HG02588 (cell line): Measurements from ENCODE around the gene MADCAM1.

Experiments
- ATAC-seq: cut with Tn5 transposase; IDR thresholded peaks from one replicate; pipeline ENCODE4 v1.9.1; 2021; ENCODE audit warnings: mild to moderate bottlenecking, moderate library complexity; ENCODE audit not compliant: unreplicated experiment

Gene MADCAM1

DNA sequence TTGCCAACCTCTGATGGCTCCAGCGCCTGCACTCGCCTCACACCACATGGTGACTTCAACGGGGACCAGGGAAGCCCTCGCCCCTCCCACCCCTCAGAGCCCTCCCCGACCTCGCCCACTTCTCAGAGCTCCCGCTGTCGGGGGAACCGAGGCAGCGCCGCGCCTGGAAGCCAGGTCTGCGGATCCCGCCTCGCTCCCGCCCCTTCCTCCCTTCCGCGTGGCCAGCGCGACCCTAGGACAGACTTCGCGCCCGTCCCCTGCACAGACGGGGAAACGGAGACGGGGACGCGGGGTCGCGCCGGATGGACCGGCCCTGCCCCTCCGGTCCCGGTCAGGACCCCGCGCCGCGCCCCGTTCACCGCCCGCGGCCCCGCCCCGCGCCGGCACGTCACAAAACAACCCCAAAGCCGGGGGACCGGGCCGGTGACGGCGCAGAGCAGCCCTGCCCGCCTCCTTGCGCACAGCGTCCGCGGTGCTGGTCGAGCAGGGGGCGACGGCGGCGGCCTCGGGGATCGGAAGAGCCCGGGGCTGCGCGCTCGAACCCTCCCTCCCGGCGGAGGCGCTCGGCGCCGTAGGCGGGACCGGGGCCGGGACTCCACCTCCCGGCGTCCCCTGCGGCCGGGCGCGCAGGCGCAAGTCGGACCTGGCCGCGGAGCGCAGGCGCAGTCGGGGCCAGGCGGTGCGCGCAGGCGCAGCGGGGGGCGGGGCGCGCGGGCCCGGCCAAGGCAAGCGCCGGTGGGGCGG, 34.9 kb downstream of the MADCAM1 start:
- ATAC-seq: peak; percentile 60

DNA sequence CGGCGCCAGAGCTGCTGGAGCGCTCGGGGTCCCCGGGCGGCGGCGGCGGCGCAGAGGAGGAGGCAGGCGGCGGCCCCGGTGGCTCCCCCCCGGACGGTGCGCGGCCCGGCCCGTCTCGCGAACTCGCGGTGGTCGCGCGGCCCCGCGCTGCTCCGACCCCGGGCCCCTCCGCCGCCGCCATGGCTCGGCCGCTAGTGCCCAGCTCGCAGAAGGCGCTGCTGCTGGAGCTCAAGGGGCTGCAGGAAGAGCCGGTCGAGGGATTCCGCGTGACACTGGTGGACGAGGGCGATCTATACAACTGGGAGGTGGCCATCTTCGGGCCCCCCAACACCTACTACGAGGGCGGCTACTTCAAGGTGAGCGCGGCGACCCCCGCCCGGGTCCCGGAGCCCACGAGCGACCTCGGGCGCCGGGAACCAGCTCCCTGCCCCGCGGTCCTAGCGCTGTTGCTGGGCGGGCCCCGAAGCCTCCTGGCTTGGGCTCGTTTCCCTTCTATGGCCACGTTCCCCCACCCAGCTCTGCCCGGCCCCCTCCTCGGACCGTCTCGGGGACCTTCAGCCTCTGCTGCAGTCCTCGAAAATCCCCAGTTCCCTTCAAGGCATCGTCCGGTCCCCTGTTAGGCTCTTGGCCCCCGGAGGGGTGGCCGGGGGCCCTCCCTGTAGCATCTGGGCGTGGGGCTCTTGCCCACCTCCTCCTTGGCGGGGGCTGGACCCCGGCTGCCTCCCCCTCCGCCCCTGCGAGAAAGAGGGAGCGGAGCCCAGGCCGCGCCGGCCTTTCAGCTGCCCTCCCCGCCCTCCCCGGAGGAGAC, 35.7 kb downstream of the MADCAM1 start, which contains the start of gene CDC34:
Gene CDC34 (plus strand): TSS at position 8 of the 808 bp plus-strand sequence. CDS start 172 bp downstream, at position 180.
- ATAC-seq: peak; percentile 7

DNA sequence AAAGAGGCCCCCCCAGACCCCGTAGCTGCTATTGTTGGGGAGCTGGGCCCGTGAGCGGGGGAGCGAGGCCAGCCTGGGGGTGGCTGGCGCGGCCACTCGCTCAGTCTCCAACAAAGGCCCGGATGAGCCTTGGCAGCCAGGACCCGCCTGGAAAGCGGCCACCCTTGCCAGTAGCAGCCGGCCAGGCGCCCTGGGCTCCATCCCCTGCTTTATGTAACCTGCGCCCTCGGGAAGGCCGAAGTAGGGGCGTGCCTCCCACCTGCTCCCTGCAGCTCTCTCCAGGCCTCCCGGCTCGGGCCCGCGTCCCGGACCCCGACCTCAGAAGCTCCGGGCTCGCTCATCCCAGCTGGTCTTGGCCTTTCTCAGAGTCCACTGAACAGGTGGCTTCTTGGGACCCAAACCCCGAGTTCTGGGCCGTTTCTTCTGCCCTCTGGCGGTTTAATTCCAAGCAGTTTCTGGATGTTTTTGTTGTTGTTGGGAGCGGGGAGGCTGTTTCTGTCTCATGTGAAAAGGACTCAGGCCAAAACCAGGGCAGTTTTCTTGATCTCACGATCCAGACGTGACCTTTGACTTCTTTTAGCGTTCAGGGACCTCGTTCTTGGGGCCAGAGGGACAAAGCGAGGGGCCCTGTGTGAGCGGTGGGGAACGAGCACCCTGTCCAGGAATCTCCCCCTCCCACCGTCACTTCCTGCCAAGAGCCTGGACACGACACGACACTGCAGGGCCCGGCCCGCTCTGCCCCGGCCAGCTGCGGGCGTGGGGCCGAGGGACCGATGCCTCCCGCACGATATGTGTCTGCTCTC, 36.5 kb downstream of the MADCAM1 start:
- ATAC-seq: peak; percentile 2

DNA sequence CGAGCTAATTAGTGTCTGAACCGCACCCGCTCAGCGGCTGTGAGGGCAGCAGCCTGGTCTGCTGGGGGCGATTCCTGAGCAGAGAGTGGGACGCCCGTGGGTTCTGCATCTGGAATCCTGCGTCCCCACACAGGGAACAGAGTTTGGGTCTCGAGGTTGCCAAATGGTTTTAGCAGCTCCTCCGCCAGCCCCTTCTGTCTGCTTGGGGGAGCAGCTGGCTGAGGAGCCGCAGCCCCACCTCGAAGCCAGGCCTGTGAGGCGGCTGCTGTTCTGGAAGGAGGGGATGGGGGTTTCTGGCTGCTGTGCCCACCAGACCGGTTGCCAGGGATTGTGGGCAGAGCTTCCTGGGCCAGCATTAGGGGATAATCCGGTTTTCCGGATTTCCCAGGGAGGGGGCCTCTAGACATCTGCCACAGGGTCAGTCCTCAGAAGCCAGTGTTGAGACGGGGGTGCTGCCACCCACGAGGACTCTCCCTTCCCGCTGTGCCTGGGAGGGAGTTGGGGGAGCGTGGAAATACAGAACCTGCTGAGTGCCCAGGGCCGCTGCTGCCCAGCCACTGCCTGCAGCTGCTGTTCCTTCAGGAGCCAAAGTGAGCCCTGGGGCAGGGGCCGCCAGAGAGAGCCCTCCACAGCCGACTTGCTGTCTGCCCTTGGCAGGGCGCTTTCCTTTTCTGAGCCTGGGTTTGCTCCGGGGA, 37.2 kb downstream of the MADCAM1 start:
- no peak for ATAC-seq

DNA sequence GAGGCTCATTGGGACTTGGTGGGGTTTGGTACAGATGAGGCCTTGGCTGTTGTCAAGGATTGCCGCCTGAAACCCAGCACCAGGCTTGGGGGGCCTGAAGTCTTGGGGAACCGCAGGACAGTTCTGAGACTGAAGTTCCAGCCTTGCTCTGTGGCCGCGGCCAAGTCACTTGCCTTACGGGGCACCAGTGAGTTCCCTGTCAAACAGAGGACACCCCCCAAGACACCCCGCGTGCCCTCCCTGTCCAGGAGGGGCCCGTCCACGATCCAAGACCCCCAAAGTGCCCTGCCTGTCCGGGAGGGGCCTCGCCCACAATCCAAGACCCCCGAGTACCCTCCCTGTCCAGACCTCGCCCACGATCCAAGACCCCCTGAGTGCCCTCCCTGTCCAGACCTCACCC, 37.8 kb downstream of the MADCAM1 start:
- no peak for ATAC-seq

DNA sequence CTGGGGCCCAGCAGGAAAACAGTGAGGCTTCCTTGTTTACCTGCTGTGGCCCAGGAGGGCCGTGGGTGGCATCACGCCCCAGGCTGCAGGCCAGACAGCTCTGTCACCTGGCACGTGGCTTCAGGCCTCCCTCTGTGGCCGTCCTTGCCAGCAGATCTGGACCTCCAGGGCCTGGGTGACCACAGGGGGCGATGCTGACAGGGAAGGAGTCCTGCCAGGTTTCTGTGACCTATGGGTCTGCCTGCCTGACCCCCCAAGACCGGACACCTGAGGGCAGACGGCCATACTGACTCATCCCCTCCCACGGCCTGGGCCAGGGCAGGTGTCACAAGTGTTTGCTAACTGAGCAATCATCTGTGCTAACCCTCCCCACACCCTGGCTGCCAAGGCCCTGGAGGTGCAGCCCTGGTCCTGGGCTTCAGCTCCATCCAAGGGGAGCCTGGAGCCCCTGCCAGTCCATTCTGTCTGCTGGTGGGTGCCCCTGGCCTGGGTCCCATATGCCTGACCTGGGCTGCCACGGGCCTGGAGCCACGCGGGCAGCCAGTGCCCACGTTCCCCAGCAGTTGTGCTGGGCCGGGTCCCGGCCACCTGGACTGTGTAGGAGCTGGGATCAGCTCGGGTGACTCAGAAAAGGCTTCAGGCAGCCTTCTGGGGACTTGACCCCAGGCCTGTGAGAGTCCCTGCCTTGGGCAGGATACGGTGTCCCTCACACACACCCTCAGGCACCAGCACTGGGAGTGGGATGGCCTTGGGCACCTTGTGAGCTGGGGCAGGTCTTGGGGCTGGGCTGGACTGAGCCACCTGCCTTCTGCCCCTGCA, 38.9 kb downstream of the MADCAM1 start:
- no peak for ATAC-seq

DNA sequence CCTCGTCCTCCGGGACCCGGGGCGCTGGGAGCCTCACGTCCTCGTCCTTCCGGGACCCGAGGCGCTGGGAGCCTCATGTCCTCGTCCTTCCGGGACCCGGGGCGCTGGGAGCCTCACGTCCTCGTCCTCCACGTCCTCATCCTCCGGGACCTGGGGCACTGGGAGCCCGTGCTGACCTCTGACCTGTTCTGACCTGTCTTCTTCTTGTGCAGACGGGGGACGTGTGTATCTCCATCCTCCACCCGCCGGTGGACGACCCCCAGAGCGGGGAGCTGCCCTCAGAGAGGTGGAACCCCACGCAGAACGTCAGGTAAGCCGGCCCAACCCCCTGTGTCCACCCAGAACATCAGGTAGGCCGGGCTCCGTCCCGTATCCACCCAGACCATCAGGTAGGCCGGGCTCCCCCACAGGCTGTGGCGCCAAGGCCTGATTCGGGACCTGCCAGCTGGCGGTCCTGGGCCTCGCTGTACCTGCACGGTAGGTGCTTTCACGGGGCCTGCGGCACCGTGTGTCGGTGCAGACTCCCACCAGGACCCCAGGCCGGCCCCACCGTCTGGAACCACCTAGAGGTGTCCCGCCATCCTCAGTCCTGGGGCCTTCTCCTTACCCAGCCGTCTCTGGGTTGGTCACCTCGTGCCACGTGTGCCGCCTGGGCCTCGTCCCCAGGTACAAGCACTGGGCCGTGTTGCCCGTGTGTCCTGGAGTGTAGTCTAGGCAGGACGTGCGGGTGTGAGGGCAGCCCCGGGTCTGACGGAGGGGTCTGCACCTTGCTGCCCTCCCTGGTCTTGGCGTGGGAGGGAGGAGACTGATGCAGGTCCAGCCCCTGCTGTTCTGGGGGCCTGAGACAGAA, 40.0 kb downstream of the MADCAM1 start:
- no peak for ATAC-seq

DNA sequence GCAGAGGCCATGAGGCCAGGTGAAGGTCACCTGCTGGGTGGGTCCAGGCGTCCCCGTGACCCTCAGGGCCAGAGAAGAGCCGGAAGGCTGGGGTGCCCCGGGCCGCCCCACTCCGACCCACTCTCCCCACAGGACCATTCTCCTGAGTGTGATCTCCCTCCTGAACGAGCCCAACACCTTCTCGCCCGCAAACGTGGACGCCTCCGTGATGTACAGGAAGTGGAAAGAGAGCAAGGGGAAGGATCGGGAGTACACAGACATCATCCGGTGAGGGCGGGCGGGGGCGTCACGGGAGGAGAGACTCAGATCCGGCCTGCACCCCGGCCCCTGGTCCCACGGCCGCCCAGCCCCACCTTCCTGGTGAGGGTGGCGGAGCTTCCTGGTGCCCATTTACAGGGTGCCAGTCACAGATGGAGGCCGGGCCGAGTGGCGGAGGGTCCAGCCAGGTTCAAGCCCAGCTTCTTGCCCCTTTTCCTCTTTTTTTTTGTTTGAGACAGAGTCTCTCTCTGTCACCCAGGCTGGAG, 40.7 kb downstream of the MADCAM1 start:
- no peak for ATAC-seq

DNA sequence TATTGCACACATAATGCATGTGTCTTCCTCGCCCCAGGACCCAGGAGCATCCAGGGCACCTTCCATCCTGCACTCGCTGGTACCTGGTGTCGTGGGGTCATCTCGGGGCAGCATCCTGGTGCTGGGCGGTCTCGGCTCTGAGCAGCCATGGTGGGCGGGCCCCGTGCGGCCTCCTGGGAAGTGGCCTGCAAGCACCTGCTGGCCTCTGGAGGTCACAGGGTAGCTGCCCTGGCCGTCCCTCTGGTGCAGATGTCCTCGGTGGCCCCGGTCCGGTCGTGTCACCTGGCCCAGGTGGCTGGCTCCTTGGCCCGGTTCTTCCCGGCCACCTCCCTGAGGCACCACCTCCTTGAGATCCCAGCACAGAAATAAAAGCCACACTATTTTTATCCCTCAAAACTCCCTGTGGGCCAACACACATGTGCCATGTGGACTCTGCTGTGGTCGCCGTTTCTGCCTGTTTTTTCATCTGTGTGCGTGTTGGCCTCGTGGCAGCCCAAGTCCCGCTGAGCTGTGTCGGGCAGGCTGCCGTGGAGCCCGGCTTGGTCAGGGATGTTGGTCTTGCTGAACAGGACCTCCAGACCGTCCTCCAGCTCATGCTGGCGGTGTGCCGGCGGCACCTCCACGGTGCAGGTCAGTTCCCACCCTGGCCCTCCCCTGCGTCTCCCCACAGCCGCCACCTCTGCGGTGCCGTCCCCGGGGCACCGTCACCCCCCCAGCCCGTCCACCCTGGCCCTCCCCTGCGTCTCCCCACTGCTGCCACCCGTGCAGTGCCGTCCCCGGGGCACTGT, 42.5 kb downstream of the MADCAM1 start:
- ATAC-seq: no peak

DNA sequence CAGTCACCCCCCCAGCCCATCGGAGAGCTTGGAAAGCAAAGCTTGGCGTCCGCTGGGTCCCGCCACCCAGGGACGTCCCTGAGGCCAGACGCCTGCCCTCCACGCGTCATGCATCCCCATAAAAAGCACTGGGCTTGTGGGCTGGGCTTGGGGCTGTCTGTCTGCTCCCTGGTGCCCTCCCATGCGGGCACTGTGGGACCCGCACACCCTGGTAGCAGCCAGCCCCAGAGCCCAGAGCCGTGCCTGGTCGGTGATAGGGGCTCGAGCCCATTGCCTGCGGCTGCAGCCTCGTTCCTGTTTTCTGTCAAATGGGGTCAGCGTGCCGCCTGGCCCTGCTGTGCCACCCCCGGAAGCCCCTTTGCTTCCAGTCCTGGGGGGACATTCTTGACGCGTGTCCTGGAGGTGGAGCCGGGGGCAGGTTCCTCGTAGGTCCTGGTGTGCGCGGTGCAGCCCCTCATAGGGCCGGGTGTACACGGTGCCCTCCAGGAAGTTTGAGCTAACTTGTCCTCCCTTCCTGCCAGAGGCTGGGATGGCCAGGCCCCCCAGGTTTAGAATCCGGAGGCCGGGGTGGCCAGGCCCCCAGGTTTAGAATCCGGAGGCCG, 43.2 kb downstream of the MADCAM1 start:
- ATAC-seq: no peak

DNA sequence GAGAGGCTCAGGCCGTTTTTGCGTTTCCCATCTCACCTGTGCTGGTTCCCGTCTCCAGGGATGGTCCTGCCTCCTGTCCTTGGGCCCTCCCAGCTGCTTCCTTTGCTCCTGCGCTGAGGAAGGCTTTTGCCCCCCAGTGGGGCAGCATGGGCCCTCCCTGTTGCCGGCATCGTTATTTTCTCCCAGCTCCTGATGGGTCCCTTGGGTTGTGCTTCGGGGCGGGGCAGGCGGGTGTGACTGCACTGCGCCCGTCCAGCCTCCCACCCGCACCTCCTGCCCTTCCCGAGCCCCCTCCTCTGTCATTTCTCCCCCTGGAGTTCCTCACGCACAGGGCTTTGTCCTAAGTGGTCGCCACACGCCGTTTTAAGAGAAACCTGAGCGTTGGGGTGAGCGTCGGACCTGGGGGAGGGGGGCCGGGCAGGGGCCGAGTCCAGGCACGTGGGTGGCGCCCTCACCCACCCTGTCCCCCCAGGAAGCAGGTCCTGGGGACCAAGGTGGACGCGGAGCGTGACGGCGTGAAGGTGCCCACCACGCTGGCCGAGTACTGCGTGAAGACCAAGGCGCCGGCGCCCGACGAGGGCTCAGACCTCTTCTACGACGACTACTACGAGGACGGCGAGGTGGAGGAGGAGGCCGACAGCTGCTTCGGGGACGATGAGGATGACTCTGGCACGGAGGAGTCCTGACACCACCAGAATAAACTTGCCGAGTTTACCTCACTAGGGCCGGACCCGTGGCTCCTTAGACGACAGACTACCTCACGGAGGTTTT, 44.8 kb downstream of the MADCAM1 start:
- no peak for ATAC-seq

DNA sequence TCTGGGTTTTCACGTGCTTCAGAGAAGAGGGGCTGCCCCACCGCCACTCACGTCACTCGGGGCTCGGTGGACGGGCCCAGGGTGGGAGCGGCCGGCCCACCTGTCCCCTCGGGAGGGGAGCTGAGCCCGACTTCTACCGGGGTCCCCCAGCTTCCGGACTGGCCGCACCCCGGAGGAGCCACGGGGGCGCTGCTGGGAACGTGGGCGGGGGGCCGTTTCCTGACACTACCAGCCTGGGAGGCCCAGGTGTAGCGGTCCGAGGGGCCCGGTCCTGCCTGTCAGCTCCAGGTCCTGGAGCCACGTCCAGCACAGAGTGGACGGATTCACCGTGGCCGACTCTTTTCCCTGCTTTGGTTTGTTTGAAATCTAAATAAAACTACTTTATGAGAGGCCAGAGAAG, 45.4 kb downstream of the MADCAM1 start:
- no peak for ATAC-seq

DNA sequence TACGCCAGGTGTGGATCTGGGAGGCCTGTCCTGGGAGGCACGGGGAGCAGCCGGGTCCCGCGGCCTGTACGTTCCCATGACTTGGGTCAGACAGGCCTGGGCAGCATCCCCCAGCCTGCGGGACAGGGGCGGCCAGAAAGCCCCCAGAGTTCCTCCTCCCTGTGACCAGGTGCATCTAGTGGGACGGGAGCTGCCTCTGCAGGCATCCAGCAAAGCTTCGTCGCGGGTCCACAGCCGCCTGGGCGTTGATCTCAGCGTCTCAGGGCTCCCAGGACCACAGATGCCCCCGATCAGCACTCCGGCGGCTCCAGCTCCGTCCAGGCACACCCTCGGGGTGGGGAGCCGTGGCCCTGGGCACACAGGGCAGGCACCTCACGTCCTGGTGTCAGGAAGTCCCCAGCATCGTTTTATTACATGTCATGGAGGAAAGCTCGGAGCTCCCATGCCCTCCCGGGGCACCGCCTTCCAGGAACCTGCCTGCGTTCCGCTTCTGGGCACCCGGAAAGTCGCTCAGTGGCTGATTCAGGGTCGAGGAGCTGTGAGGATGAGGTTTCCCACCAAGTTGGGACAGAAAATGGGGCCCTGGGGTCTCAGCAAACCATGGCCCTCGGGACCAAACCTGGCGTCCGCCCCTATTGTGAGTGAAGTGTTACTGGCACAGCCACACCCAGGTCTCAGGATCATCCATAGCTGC, 46.0 kb downstream of the MADCAM1 start:
- no peak for ATAC-seq

DNA sequence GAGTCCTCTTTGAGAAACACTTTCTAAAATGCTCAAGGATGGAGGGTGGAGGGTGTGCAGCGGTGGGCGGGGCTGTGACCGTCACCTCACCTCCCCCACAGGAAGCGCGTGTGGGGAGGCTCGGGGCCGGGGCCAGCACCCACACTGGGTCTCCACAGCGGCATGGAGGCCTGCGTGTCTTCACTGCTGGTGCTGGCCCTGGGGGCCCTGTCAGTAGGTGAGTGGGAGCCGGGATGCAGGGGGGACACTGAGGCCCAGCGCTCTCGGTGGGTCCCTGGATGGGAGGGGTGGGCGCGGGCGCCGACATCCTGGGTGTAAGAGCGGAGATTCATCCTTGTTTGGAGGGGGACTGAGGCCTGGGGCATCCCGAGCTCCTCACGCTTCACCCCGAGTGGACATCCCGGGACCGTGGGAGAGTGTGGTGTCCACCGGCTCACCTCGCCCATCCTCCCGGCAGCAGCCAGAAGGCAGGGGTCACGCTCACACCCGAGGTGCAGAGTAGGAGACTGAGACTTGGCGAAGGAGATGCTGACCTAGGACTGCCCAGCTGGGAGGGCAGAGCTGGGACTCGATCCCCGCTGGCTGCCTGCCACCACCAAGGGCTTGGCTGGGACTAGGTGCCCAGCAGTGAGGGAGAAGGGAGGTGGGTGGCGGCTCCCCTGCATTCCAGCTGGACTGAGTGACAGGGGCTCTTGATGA, 47.8 kb downstream of the MADCAM1 start, which contains the start of gene GZMM:
Gene GZMM (plus strand): TSS at position 144 of the 699 bp plus-strand sequence. CDS start 19 bp downstream, at position 163.
- ATAC-seq: no peak

DNA sequence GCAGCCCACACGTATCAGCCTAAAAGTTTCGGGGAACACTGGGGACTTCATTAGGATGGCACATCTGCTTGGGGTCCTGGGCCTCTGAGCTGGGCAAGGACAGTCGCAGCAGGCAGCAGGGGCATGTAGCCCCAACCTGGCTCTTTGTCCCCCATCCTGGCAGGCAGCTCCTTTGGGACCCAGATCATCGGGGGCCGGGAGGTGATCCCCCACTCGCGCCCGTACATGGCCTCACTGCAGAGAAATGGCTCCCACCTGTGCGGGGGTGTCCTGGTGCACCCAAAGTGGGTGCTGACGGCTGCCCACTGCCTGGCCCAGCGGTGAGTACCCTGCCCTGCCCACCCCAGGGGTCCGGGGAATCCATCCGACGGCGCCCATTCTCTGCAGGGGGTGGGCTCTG, 50.8 kb downstream of the MADCAM1 start:
- ATAC-seq: no peak
